Measurements from ENCODE around the gene LPAR3.

LPAR3 gene

DNA sequence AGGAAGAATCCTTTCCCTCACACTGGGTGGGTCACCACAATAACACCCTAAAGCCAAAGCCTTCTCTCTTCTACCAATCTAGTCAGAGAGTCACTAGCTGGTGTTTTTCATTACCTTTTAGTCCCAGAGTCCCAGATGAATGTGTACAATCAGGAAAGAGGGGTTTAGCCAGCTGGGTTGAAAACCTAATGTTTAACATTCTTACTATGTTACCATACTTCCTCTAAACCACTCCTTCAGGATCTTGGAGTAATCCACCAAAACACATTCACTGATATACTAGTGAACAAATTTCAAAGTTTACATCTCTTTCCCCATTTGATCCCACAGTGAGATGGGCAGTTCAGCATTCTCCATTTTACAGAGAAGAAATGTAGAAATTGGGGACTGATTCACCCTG, 9.7 kb downstream of the LPAR3 start:
- TF ChIP-seq EZH2phosphoT487 (IDR thresholded peaks at IDR 0.05; ENCODE audit: low read length): no peak
- TF ChIP-seq EZH2 (optimal IDR thresholded peaks at IDR 0.05; ENCODE audit: low read depth, low read length): no peak
- TF ChIP-seq, protein P1, sequence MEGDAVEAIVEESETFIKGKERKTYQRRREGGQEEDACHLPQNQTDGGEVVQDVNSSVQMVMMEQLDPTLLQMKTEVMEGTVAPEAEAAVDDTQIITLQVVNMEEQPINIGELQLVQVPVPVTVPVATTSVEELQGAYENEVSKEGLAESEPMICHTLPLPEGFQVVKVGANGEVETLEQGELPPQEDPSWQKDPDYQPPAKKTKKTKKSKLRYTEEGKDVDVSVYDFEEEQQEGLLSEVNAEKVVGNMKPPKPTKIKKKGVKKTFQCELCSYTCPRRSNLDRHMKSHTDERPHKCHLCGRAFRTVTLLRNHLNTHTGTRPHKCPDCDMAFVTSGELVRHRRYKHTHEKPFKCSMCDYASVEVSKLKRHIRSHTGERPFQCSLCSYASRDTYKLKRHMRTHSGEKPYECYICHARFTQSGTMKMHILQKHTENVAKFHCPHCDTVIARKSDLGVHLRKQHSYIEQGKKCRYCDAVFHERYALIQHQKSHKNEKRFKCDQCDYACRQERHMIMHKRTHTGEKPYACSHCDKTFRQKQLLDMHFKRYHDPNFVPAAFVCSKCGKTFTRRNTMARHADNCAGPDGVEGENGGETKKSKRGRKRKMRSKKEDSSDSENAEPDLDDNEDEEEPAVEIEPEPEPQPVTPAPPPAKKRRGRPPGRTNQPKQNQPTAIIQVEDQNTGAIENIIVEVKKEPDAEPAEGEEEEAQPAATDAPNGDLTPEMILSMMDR (IDR thresholded peaks at IDR 0.05; ENCODE audit: low read length): no peak

DNA sequence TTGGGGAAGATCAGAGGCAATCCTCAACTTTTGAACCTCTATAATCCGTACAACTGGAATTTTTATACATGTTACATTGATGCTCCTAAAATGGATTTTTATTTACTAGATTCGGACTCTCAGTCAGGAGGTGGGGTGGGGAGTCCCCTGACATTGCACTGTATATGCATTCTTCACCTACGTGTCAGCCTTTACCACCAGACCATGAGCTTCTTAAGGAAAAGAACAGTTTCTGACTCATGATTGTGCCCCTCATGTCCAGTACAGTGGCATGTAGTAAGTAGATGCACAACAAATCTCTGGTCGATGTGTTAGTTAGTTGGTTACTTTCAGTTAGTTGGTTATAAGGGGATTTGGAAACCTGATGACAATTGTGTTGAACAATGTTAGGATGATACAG, 15.4 kb downstream of the LPAR3 start:
- no peak overlapping the region for H3K4me2 ChIP-seq (ENCODE audit: low read depth, low read length)
- H2AFZ ChIP-seq (ENCODE audit: low read length): no peak overlapping the region
- no peak overlapping the region for H3K4me3 ChIP-seq (ENCODE audit: low read length)
- no peaks in the 10 kb centered on the region for H3F3A ChIP-seq (ENCODE audit: insufficient read depth, low read length)
- no peaks in the 10 kb centered on the region for H3K9me2 ChIP-seq (replicated peaks; ENCODE audit: insufficient read depth, low read length)
- H3K36me3 ChIP-seq (replicated peaks; ENCODE audit: insufficient read depth, low read length): no peaks in the 10 kb centered on the region
- H3K9ac ChIP-seq (ENCODE audit: low read length): no peak overlapping the region
- H4K20me1 ChIP-seq (ENCODE audit: insufficient read depth, low read length): no peaks in the 10 kb centered on the region
- H3K27me3 ChIP-seq (replicated peaks; ENCODE audit: insufficient read depth, low read length): no peaks in the 10 kb centered on the region
- DNase-seq: no peak
- TF ChIP-seq, protein P1 (IDR thresholded peaks at IDR 0.05; ENCODE audit: low read length): no peak
- TF ChIP-seq EZH2phosphoT487 (IDR thresholded peaks at IDR 0.05; ENCODE audit: low read length): no peak
- TF ChIP-seq EZH2 (optimal IDR thresholded peaks at IDR 0.05; ENCODE audit: low read depth, low read length): no peak
- H3K27ac ChIP-seq (ENCODE audit: low read length): no peak overlapping the region
- H3K4me1 ChIP-seq (ENCODE audit: low read length): no peaks in the 10 kb centered on the region
- no peaks in the 10 kb centered on the region for H3K79me2 ChIP-seq (ENCODE audit: low read length)
- H3K9me3 ChIP-seq (replicated peaks; ENCODE audit: insufficient read depth, low read length): no peaks in the 10 kb centered on the region

More for the DNA sequence above, 9.7 kb downstream of the LPAR3 start:
- no peaks in the 10 kb centered on the region for H3K4me1 ChIP-seq (ENCODE audit: low read length)
- no peak overlapping the region for H2AFZ ChIP-seq (ENCODE audit: low read length)
- no peaks in the 10 kb centered on the region for H3K27me3 ChIP-seq (replicated peaks; ENCODE audit: insufficient read depth, low read length)
- no peaks in the 10 kb centered on the region for H3K9me2 ChIP-seq (replicated peaks; ENCODE audit: insufficient read depth, low read length)
- H3K27ac ChIP-seq (ENCODE audit: low read length): no peak overlapping the region
- no peaks in the 10 kb centered on the region for H3F3A ChIP-seq (ENCODE audit: insufficient read depth, low read length)
- H4K20me1 ChIP-seq (ENCODE audit: insufficient read depth, low read length): no peaks in the 10 kb centered on the region
- no peak for DNase-seq
- no peaks in the 10 kb centered on the region for H3K36me3 ChIP-seq (replicated peaks; ENCODE audit: insufficient read depth, low read length)
- no peak overlapping the region for H3K4me3 ChIP-seq (ENCODE audit: low read length)
- no peaks in the 10 kb centered on the region for H3K79me2 ChIP-seq (ENCODE audit: low read length)
- H3K4me2 ChIP-seq (ENCODE audit: low read depth, low read length): no peak overlapping the region
- H3K9ac ChIP-seq (ENCODE audit: low read length): no peak overlapping the region
- no peaks in the 10 kb centered on the region for H3K9me3 ChIP-seq (replicated peaks; ENCODE audit: insufficient read depth, low read length)

DNA sequence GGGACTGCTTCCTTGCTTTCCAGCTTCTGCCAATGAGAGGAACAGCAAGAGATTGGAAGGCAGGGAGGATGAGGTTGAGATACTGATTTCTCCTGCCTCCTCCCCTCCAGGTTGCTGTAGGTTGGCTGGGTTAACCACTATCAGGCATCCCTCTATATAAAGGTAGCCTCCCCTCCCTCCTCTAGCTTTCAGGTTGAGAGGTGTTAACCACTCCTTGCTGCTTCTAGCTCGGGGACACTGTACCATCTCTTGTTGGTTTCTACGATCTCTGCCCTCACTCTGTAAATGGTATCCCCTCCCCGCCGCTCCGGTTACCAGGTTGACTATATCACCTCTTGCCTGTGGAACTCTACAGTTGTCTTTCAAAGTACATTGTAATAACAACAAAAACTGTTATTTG, 16.7 kb downstream of the LPAR3 start:
- H3K79me2 ChIP-seq (ENCODE audit: low read length): no peaks in the 10 kb centered on the region
- no peaks in the 10 kb centered on the region for H3K4me1 ChIP-seq (ENCODE audit: low read length)

More for the DNA sequence above, 16.7 kb downstream of the LPAR3 start:
- no peak overlapping the region for H3K27ac ChIP-seq (ENCODE audit: low read length)
- H3K9me2 ChIP-seq (replicated peaks; ENCODE audit: insufficient read depth, low read length): no peaks in the 10 kb centered on the region
- no peak overlapping the region for H2AFZ ChIP-seq (ENCODE audit: low read length)
- no peak for TF ChIP-seq EZH2phosphoT487 (IDR thresholded peaks at IDR 0.05; ENCODE audit: low read length)
- TF ChIP-seq EZH2 (optimal IDR thresholded peaks at IDR 0.05; ENCODE audit: low read depth, low read length): no peak
- TF ChIP-seq, protein P1 (IDR thresholded peaks at IDR 0.05; ENCODE audit: low read length): no peak
- no peak overlapping the region for H3K4me2 ChIP-seq (ENCODE audit: low read depth, low read length)
- no peaks in the 10 kb centered on the region for H3K36me3 ChIP-seq (replicated peaks; ENCODE audit: insufficient read depth, low read length)
- no peak overlapping the region for H3K4me3 ChIP-seq (ENCODE audit: low read length)
- no peaks in the 10 kb centered on the region for H3K9me3 ChIP-seq (replicated peaks; ENCODE audit: insufficient read depth, low read length)
- no peaks in the 10 kb centered on the region for H3F3A ChIP-seq (ENCODE audit: insufficient read depth, low read length)
- no peak overlapping the region for H3K9ac ChIP-seq (ENCODE audit: low read length)
- DNase-seq: no peak
- no peaks in the 10 kb centered on the region for H3K27me3 ChIP-seq (replicated peaks; ENCODE audit: insufficient read depth, low read length)
- H4K20me1 ChIP-seq (ENCODE audit: insufficient read depth, low read length): no peaks in the 10 kb centered on the region

Data from MM.1S (cell line).